Measurements from ENCODE around the gene PLXND1.

PLXND1 gene

DNA sequence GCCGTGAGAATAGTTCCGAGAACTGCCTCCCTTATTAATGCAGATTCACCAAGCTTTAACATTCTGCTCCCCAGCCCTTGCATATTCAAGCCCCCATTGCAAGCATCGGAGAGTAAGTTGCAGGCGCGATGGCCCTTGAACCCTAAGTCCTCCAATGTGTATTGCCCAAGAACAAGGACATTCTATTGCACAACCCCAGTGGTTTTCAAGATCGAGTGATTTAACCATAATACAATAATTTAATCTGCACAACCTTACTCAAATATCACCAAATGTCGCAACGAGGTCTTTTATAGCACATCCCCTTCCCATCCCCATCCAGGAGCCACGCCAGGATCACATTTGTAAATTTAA is 21.7 kb upstream of the PLXND1 start:
- DNase-seq (ENCODE audit: low read depth) = no peak

GRCh38 chr3:129627350-129628168 is 21.1 kb upstream of the PLXND1 start:
- DNase-seq (ENCODE audit: low read depth) = no peak

DNA sequence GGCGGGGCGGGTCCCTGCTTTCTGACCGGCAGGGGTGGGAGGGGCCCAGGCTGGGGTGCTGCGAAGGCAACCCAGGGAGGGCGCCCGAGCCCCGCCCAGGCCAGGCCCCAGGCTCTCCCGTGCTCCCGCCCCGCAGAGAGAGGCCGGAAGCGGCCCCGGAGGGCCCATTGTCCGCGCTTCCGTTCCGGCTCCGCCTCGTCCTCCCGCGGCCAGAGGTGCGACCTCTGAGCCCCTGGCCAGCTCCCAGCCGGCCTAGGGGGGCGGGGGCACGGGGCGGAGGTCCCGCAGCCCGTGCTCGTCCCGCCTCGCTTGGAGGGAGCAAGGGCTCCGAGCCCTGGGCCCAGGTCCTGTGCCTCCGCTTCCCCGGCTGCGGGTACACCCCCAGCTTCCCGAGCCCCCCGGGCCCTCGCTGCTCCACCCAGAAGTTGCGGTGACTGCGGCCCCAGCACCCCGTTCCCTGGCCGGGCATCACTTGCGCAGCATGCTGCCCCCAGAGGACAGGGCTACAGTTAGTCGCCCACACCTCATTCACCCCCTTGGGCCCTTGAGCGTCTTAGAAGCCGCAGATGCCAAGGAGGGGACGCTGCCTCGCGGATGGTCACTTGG is 20.4 kb upstream of the PLXND1 start:
- DNase-seq (ENCODE audit: low read depth) = no peak

DNA sequence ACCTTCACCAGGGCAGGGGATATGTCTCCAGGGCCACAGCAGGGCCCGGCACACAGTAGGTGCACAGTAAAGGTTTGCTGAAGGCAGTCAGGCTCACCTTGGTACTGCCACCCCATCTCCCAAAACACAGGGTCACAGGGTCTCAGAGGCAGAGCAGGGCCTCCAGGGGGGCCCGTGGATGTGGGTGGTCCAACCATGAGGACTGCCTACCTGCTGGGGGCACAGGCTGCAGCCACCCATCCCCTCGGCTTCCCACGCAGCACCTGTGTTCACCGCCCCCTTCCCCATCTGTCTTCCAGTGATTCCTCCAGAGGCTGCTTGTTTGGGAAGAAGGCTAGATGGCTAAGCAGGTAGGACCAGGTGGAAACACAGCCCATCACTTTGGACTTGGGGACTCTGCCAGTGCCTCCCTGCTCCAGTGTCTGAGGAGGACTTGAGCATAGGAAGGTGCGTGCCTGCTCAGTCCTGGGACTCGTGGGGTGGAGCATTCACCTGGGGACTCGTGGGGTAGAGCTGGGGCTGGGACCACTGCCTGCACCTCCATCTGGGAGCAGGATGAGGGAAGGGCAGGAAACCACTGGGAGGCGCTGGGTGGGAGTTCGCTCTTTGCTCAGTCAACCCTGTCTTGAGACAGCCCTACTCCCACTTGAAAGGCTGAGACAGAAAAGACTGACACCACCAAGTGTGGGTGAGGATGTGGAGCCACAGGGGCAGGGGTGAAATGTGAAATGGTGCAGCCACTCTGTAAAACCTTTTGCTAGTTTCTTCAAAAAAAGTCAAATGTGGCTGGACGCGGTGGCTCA is 18.8 kb upstream of the PLXND1 start:
- DNase-seq (ENCODE audit: low read depth) = no peak

- DNase-seq (ENCODE audit: low read depth) = no peak
Measured at GRCh38 chr3:129624347-129625071, 18.0 kb upstream of the PLXND1 start.

DNA sequence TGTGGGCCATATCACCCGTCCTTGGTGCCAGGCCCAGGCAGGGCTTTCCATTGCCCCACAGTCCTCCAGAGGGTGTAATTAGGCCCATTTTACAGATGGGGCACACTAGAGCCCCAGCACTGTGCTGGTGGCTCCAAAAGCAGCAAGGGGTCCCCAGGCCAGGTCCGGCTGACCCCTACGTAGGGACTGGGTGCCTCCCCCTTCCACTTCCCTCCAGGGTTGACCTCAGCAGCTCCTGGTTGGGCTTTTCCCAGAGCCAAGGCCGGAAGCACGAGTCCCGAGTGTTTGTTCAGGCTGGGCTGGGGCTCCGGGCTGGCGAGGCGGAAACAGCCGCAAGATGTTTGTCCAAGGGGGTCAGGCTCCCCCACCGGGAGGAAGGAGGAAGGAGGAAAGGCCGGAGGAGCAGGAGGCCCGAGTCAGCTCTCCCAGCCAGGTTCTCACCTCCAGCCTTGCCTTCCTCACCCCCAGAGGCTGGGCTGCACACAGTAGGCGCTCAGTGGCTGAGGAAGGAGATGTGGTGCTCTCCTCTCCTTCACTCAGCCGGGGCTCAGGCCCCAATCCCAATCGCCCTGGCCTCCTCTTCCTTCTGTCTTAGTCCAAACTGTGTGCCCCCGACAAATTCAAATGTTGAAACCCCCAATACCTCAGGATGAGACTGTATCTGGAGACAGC is 17.1 kb upstream of the PLXND1 start:
- DNase-seq (ENCODE audit: low read depth) = no peak

DNA sequence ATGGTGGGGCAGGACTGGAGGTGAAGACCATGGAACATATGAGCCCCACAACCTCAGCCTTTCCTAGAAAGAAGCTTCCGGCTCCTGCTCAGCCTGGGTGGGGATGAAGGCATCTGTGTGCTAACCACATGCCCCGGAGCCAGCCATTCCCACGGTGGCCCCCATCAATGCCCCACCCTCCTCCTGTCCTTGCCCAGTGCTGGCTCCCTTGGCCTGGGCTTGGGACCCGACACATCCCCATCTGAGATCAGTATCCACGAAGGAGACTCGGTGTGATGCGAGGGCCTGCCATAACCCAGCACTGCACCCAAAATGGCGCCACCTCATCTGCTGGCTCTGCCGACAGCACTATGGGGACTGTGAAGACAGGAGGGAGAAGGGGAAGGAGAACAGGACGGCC is 16.5 kb upstream of the PLXND1 start:
- no peak for DNase-seq (ENCODE audit: low read depth)

- no peak for DNase-seq (ENCODE audit: low read depth)
Measured at GRCh38 chr3:129622226-129622874, 15.9 kb upstream of the PLXND1 start.

GRCh38 chr3:129621626-129622225 is 15.2 kb upstream of the PLXND1 start:
- DNase-seq (ENCODE audit: low read depth) = no peak

- DNase-seq (ENCODE audit: low read depth) = no peak
Measured at GRCh38 chr3:129620828-129621559, 14.5 kb upstream of the PLXND1 start.

DNA sequence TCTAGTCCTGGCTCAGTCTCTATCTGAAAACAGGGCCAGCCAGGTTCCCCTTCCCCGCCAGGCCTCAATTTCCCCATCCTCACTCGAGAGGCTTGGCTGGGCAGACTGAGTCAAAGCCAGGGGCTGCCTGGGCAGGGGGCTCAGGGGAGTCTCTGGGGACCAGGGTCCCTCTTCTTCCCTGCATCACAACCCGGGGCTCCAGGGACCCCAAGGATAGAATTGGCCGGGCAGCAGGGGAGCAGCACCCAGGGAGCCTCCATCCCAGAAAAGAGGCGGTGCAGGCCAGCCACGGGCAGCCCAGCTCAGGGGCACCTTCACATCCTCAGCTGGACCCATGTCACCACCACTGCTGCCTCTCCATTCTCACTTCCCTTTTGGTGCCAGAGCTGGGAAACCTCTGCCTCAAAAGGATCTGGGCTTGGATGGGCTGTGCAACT is 13.3 kb upstream of the PLXND1 start:
- DNase-seq (ENCODE audit: low read depth) = no peak

GRCh38 chr3:129618901-129619671 is 12.6 kb upstream of the PLXND1 start:
- no peak for DNase-seq (ENCODE audit: low read depth)

- no peak for DNase-seq (ENCODE audit: low read depth)
Measured at GRCh38 chr3:129618186-129618820, 11.8 kb upstream of the PLXND1 start.

- no peak for DNase-seq (ENCODE audit: low read depth)
Measured at GRCh38 chr3:129617381-129618185, 11.1 kb upstream of the PLXND1 start.

DNA sequence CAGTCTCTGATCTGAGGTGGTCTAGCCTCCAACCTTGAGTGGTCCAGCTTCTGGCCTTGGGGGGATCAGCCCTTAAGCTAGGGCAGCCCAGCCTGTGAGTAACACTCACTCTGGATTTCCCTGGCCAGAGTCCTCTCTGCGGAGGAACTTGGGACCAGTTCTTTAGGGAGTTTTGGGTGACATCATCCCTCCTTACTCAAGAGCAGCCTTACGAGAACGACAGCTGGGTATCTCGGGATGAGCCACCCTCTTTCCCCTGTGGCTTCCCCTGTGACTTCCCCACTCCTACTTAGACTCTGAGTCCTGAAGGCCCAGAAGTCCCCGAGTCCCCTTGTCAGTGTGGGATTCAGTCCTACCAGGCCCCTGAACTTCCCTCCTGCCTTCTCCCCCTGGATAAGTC is 10.2 kb upstream of the PLXND1 start:
- no peak for DNase-seq (ENCODE audit: low read depth)

- DNase-seq (ENCODE audit: low read depth) = no peak
Measured at GRCh38 chr3:129616291-129616690, 9.8 kb upstream of the PLXND1 start.

DNA sequence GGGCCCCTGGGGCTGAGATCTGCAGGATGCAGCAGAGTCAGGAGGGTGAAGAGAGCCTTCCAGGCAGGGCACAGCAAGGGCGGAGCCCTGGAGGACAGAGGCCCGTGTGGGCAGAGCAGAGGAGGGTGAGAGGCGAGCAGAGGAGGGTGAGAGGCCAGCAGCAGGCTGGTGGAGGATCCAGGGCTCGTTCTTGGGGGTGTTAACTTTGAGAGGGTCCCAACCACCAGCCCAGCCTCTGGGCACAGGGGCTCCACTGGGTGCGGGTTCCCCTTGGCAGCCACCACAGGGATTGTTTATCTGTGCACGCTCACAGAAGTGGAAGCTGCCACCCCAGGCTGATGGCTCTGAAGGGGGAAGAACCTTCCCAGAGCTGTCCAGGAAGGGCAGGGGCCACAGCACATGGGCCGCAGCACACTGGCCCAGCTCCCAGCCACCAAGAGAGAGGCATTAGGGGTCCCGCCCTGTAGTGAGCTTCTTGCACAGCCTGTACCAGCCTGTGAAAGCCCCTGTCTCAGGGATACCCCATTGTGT is 9.3 kb upstream of the PLXND1 start:
- DNase-seq (ENCODE audit: low read depth) = no peak

GRCh38 chr3:129614927-129615363 is 8.5 kb upstream of the PLXND1 start:
- no peak for DNase-seq (ENCODE audit: low read depth)

Data from CMK (cell line).